DMS 273 (cell line): ENCODE results near the gene TK1.

Source experiments
- DNase-seq: peaks from one replicate; lab custom pipeline; 2025; ENCODE audit not compliant: unreplicated experiment; lab: John Stamatoyannopoulos, UW

TK1 gene

DNA sequence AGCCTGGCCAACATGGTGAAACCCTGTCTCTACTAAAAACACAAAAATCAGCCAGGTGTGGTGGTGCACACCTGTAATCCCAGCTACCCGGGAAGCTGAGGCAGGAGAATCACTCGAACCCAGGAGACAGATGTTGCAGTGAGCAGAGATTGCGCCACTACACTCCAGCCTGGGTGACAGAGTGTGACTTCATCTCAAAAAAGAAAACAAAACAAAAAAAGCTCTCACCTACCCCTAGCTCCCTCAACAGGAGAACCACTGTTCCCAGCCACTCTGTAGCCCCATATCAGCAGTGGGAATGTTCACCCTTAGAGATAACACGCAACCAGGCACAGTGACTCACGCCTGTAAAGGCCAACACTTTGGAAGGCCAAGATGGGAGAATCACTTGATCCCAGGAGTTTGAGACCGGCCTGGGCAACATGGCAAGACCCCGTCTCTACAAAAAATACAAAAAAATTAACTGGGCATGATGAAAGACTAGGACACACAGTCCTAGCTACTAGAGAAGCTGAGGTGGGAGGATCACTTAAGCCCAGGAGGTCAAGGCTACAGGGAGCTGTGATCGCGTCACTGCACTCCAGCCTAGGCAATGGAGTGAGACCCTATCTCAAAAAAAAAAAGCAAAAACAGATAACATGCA lies 50.9 kb downstream of the TK1 start:
- no peak for DNase-seq

DNA sequence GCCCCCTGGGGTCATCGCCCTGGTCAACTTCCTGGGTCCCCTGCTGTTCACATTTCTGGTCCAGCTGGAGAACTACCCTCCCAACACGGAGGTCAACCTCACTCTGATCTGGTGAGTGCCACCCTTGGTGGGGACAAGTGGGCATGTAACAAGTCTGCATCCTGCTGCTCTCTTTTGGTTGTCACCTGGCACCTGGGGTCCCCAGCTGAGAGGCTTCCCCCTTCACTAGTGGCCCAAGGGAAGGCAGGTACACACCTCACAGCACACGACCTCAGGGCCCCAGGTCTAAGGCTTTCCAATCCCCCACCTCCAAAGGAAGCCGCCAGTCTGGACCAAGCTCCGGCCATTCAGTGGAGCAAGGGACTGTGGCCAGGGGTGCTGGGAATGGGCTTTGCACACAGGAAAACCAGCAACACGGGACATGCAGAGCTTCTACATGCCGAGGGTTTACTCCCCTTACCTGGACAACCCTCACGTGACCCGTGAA lies 51.9 kb downstream of the TK1 start:
- DNase-seq: no peak

GRCh38 chr17:78133971-78134898 lies 52.6 kb downstream of the TK1 start:
- peak; percentile 81 for DNase-seq

GRCh38 chr17:78133179-78133951 lies 53.5 kb downstream of the TK1 start:
- no peak for DNase-seq

- DNase-seq: no peak
These were observed 54.1 kb downstream of the TK1 start for GRCh38 chr17:78132767-78133178.

GRCh38 chr17:78132084-78132676 lies 54.7 kb downstream of the TK1 start:
- peak; percentile 36 for DNase-seq

DNA sequence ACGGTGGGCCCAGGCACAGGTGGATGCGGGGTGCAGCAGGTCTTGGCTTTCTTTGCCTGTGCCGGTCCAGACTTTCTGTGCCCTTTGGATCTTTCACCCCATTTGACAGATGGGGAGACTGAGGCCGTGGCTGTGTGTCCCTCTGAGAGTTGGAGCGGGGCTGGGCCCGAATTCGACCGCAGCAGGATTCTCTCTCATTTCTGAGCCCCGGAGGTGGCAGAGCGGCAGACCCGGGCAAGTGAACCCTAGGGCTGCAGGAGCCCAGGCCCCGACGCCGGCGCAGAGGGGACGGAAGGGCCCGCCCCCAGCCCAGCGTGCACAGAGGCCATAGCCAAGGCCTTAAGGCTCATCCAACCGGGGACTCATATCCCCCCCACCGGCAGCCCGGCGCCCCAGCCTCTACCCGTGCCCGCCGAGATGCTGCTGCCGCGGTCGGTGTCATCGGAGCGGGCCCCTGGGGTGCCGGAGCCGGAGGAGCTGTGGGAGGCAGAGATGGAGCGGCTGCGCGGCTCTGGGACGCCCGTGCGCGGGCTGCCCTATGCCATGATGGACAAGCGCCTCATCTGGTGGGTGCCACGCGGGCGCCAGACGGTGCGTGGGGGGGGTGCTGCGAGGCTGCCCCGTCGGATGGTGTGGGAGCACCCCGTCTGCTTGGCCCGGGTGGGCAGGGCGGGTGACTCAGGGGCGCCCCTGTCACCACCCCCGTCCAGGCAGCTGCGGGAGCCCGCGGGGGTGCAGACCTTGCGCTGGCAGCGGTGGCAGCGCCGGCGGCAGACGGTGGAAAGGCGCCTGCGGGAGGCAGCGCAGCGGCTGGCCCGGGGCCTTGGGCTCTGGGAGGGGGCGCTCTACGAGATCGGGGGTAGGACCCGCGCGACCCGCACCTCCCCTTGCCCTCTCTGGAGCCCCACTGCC lies 55.4 kb downstream of the TK1 start:
- peak; percentile 82 for DNase-seq

- no peak for DNase-seq
These were observed 56.3 kb downstream of the TK1 start, which contains the start of gene TMC8 for GRCh38 chr17:78130437-78131101. TSS of gene TMC8 (plus strand) at chr17:78130771. CDS start at chr17:78131589, 818 bp downstream.

GRCh38 chr17:78130090-78130436 lies 56.8 kb downstream of the TK1 start:
- DNase-seq: no peak

DNA sequence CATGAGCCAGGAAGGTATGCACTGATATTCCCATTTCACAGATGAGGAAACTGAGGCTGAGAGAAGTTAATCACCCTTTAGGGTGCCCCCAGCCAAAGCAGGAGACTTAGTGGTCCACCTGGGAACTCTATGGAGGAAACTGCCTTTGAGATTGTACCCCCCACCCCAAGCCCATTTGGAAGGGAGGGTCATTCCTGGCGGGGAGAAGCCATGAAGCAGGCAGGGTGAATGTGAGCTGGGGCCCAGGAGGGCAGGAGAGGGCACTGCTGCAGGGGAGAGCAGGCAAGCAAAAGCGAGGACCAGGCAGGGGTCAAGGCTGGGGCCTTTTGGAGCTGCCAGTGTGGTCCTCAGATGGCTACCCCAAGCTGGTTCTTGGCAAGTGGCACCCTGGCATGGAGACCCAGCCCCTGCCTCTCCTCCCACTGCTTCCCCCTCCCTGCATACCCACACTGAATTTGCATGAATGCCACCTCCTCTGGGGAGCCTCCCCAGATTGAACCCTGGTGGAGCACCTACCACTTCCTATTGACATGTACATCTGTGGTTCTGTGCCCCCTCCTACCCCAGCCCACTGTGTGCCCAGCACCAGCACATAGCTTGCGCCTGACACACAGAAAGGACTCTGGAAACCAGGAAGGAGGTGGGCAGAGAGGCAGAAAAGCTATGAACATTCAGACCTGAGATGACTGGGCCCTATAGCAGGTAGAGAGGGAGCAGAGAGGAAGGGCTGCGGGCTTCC lies 57.3 kb downstream of the TK1 start:
- no peak for DNase-seq

GRCh38 chr17:78128551-78129350 lies 58.1 kb downstream of the TK1 start, which contains the start of gene TMC6:
TSS of gene TMC6 (minus strand) at chr17:78128755. CDS start at chr17:78126832, 1,923 bp downstream.
- peak; percentile 73 for DNase-seq

- peak; percentile 51 for DNase-seq
These were observed 58.8 kb downstream of the TK1 start for GRCh38 chr17:78127888-78128550.

GRCh38 chr17:78127239-78127887 lies 59.5 kb downstream of the TK1 start:
- no peak for DNase-seq

- DNase-seq: no peak
These were observed 60.0 kb downstream of the TK1 start for GRCh38 chr17:78126895-78127238.

DNA sequence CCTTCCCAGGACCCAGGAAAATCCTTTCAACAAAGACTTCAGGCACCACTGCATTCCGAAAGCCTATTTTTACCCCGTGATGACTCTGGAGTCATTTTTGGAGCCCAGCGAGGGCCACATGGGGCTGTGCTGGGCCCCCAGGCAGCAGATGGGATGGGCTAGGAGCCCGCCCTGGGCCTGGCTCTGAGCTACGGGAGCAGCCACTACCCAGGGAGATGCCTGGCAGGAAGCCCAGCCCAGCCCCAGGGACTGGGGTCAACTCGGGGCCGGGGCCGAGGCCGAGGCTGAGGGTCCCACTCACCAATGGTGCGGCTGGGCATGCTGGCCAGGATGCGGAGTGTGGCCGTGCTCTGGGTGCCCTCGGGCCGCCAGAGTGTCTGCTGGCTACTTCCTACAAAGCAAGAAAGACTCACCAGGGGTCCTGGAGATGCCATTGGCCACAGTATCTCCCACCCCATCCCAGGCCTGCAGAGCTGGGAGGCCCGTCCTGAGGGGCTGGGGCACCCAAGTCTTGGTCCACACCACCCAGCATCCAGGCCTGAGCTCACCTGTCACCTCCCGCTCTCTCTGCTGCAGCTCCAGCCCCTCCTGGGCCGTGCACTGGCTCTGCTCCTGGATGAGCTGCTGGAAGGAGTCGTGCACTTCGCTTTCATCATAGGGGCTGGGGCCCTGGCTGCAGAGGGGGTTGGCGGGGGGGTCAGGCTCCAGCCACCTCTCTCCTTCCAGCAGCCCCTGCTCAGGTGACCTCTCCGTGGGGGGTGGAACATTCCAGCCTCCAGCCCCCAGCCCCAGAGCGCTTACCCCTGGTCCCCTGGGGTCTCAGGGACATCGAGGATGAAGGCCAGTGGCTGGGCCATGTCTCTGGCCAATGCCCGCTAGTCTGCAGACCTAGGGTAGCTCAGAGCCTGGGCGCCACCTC lies 60.6 kb downstream of the TK1 start:
- peak; percentile 88 for DNase-seq
